GM21786 (cell line): ENCODE results near the gene SYNGR4.
"Not testable (repeated sequence)": the region's sequence is repeated elsewhere in the genome, so short reads cannot be mapped to it uniquely, and the experiment has no call there.

Experiments
- ATAC-seq: cut with Tn5 transposase; IDR thresholded peaks from one replicate; pipeline ENCODE4 v1.9.1; 2021; ENCODE audit not compliant: unreplicated experiment

The SYNGR4 gene

GRCh38 chr19:48370955-48371354, 6.8 kb downstream of the SYNGR4 start:
- no peak for ATAC-seq

- ATAC-seq = no peak
These were observed 7.2 kb downstream of the SYNGR4 start for GRCh38 chr19:48371367-48371766.

- not testable (repeated sequence) for ATAC-seq
These were observed 7.6 kb downstream of the SYNGR4 start for GRCh38 chr19:48371771-48372170.

GRCh38 chr19:48372904-48373303, 8.7 kb downstream of the SYNGR4 start:
- no peak for ATAC-seq

- no peak for ATAC-seq
These were observed 9.4 kb downstream of the SYNGR4 start for GRCh38 chr19:48373567-48373966.

GRCh38 chr19:48378194-48378570, 14.0 kb downstream of the SYNGR4 start:
- no peak for ATAC-seq

GRCh38 chr19:48379058-48379457, 14.9 kb downstream of the SYNGR4 start:
- no peak for ATAC-seq

- no peak for ATAC-seq
These were observed 17.2 kb downstream of the SYNGR4 start for GRCh38 chr19:48381178-48381950.

- no peak for ATAC-seq
These were observed 18.1 kb downstream of the SYNGR4 start for GRCh38 chr19:48382286-48382685.

GRCh38 chr19:48385461-48386087, 21.4 kb downstream of the SYNGR4 start:
- ATAC-seq = no peak

GRCh38 chr19:48386981-48387380, 22.8 kb downstream of the SYNGR4 start:
- no peak for ATAC-seq

- ATAC-seq = no peak
These were observed 26.3 kb downstream of the SYNGR4 start for GRCh38 chr19:48390188-48391099.

GRCh38 chr19:48391100-48392005, 27.2 kb downstream of the SYNGR4 start, which contains the start of gene KDELR1:
KDELR1 (minus strand) TSS chr19:48391551; CDS start chr19:48391358, 193 bp downstream.
- no peak for ATAC-seq

- ATAC-seq = not testable (repeated sequence)
These were observed 27.8 kb downstream of the SYNGR4 start for GRCh38 chr19:48392006-48392344.

GRCh38 chr19:48392860-48393558, 28.8 kb downstream of the SYNGR4 start:
- ATAC-seq = no peak

- ATAC-seq = no peak
These were observed 29.6 kb downstream of the SYNGR4 start, which contains the start of gene GRIN2D for GRCh38 chr19:48393559-48394330. GRIN2D (plus strand) TSS chr19:48393668; CDS start chr19:48398393, 4,725 bp downstream.

GRCh38 chr19:48394331-48395169, 30.4 kb downstream of the SYNGR4 start:
- ATAC-seq = no peak

- no peak for ATAC-seq
These were observed 30.9 kb downstream of the SYNGR4 start for GRCh38 chr19:48395170-48395455.
